K562 treated with DMSO at 1 percent for 12 hours (cell line): Measurements from ENCODE around the gene IRF2. TPM values are rescaled to one million over a fixed set of nuclear protein-coding genes. Genes with fewer than 3 reads are reported as not detected.

Experiments used
- total RNA-seq: library from RNA; unstranded; fragments of 300-600 nt; gene quantifications from 2 replicates; pipeline ENCODE4 v1.2.3, GENCODE V29; 2022; ENCODE audit not compliant: insufficient read depth

The IRF2 gene
- total RNA-seq, result 9.7 and 21.6 TPM in 2 replicates

DNA sequence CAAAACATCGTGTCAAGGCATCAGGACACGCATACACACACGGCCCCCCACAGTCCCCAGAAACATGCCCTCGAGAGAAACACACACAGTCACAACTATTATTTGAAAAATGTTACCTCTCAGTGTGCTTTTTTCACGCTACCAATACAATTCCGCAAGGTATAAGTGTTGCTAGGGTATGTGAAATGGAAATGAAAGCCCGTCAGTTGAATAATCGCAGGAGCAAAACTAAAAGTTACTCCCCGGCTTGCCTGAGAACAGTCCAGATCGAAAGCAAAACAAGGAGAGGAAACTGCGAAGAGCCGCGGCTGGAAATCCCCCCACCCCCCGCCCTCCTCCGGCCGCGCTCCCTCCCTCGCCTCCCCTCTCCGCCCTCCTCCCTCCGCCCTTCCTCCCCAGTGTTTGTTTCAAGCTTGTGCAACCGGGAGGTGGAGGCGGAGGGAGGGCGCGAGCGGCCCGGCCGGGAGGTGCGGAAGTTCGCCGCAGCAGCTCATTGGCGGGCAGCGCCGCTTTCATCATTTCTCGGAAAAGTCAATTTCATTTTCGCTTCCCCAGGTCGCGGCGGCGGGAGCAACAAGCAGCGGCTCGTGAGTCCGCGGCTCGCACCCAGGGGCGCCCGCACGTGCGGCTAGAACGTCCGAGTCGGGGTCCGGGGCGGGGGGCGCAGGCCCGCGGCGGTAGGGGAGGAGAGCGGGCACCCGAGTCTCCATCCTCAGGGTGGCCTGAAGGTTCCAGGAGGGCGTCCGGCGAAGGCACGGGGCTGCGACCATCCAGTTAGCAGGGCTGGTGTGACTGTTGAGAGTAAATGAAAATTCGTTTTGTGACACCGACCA lies at the start of gene IRF2:
IRF2 (minus strand) TSS at position 288 of the 833 bp plus-strand sequence. CDS start 45,486 bp downstream, outside the sequence.

Other genes starting within 250 kb of the IRF2 start
- 16.8 and 31.9 TPM in 2 replicates for gene CASP3, start 174.9 kb upstream of the IRF2 start, total RNA-seq
- 22.0 and 29.6 TPM in 2 replicates for gene PRIMPOL, start 175.2 kb upstream of the IRF2 start, total RNA-seq